Measurements from ENCODE around the gene ETV4. TPM values are rescaled to one million over a fixed set of nuclear protein-coding genes. Genes with fewer than 3 reads are reported as not detected.

ETV4 gene
- 5.9 and 6.5 TPM in 2 replicates for total RNA-seq
- long read RNA-seq, partial matches to known transcripts: 1 of 3 reads
- long read RNA-seq, other reads (novel, unspliced or antisense): 0 of 3 reads

GRCh38 chr17:43546319-43547188, at the start of gene ETV4:
TSS of gene ETV4 (minus strand) at chr17:43546340. CDS start at chr17:43545617, 723 bp downstream.
- H3K4me3 Mint-ChIP-seq (ENCODE audit: unreplicated experiment): peak within 1 kb of the TSS; percentile 74
- H3K27me3 Mint-ChIP-seq (ENCODE audit: unreplicated experiment): peaks cover 5% of the 10 kb centered on the region
- H3K27ac Mint-ChIP-seq (ENCODE audit: unreplicated experiment): peak within 1 kb of the TSS; percentile 81
- DNase-seq (ENCODE audit: extremely low spot score, unreplicated experiment): peak; percentile 96
- peaks cover 29% of the 10 kb centered on the region for H3K4me1 Mint-ChIP-seq (ENCODE audit: unreplicated experiment)
- H3K36me3 Mint-ChIP-seq (ENCODE audit: unreplicated experiment): no peaks in the 10 kb centered on the region
- no peak for TF ChIP-seq CTCF (IDR thresholded peaks at IDR 0.05)
- H3K9me3 Mint-ChIP-seq (ENCODE audit: unreplicated experiment): no peaks in the 10 kb centered on the region

GRCh38 chr17:43595466-43595865, 49.3 kb upstream of the ETV4 start:
- no peak overlapping the region for H3K4me3 Mint-ChIP-seq (ENCODE audit: unreplicated experiment)
- DNase-seq (ENCODE audit: extremely low spot score, unreplicated experiment): no peak
- H3K27ac Mint-ChIP-seq (ENCODE audit: unreplicated experiment): no peak overlapping the region
- H3K9me3 Mint-ChIP-seq (ENCODE audit: unreplicated experiment): no peaks in the 10 kb centered on the region
- no peak for TF ChIP-seq CTCF (IDR thresholded peaks at IDR 0.05)
- H3K36me3 Mint-ChIP-seq (ENCODE audit: unreplicated experiment): no peaks in the 10 kb centered on the region
- H3K4me1 Mint-ChIP-seq (ENCODE audit: unreplicated experiment): peaks cover 27% of the 10 kb centered on the region
- H3K27me3 Mint-ChIP-seq (ENCODE audit: unreplicated experiment): no peaks in the 10 kb centered on the region

- Mint-ChIP-seq H3K36me3 (ENCODE audit: unreplicated experiment) (no peaks in the 10 kb centered on the region), H3K4me1 (ENCODE audit: unreplicated experiment) (peaks cover 26% of the 10 kb centered on the region), H3K27ac (ENCODE audit: unreplicated experiment) (peak overlapping the region; percentile 81), H3K9me3 (ENCODE audit: unreplicated experiment) (no peaks in the 10 kb centered on the region), H3K4me3 (ENCODE audit: unreplicated experiment) (peak overlapping the region; percentile 16), H3K27me3 (ENCODE audit: unreplicated experiment) (no peaks in the 10 kb centered on the region)
- DNase-seq (ENCODE audit: extremely low spot score, unreplicated experiment): no peak
- TF ChIP-seq CTCF (IDR thresholded peaks at IDR 0.05): no peak
Observed at GRCh38 chr17:43591779-43592562, 45.8 kb upstream of the ETV4 start.

- H3K4me1 Mint-ChIP-seq (ENCODE audit: unreplicated experiment): peaks cover 26% of the 10 kb centered on the region
- no peak for DNase-seq (ENCODE audit: extremely low spot score, unreplicated experiment)
- H3K9me3 Mint-ChIP-seq (ENCODE audit: unreplicated experiment): no peaks in the 10 kb centered on the region
- H3K4me3 Mint-ChIP-seq (ENCODE audit: unreplicated experiment): no peak overlapping the region
- H3K27me3 Mint-ChIP-seq (ENCODE audit: unreplicated experiment): no peaks in the 10 kb centered on the region
- H3K27ac Mint-ChIP-seq (ENCODE audit: unreplicated experiment): peak overlapping the region; percentile 81
- H3K36me3 Mint-ChIP-seq (ENCODE audit: unreplicated experiment): no peaks in the 10 kb centered on the region
- no peak for TF ChIP-seq CTCF (IDR thresholded peaks at IDR 0.05)
Observed at GRCh38 chr17:43591001-43591400, 44.9 kb upstream of the ETV4 start.
